Fibroblast of upper back skin (primary cell): Measurements from ENCODE around the gene TECRL.

Source experiments
- DNase-seq: peaks from one replicate; pipeline ENCODE4 v3.0.0-alpha.2; 2013

The TECRL gene, protein sequence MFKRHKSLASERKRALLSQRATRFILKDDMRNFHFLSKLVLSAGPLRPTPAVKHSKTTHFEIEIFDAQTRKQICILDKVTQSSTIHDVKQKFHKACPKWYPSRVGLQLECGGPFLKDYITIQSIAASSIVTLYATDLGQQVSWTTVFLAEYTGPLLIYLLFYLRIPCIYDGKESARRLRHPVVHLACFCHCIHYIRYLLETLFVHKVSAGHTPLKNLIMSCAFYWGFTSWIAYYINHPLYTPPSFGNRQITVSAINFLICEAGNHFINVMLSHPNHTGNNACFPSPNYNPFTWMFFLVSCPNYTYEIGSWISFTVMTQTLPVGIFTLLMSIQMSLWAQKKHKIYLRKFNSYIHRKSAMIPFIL

DNA sequence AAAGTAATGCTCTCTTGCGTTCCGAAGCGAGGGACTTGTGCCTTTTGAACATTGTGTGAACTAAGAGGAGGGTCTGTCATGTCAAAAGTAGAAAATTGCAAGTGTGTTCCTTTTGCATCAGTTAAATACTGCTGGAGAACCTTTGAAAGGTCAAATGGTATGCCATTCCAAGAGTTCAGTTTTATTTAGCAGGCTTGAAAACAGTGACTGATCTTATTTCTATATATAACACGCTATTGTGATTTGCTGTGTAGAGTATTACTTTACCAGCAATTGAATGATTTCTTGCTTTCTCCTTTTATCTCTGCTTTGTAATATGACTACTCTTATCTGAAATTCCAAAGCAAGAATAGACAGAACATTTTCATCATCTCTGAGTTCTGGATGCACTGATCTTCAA, at the start of gene TECRL:
TECRL (minus strand) TSS at position 151 of the 400 bp plus-strand sequence; CDS start at position 52, 99 bp downstream.
- no peak for DNase-seq

DNA sequence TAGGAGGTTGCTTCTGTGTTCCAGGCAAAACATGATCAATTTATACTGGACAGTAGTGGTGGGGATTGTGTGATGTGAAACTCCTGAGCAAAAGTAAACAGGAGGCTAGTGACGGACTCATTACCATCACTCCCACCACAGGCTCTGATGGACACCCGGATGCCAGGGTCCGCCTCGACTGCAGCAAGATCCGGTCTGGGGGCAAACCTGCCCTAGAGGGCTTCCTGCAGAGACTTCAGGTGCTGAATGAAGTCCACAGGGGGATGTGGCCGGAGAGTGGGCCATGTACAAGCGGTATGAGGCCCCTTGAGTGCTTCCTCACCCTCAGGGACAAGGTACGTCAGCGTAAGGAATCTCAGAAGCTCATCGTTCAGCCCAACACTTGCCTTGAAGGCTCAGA, 23.4 kb upstream of the TECRL start:
- DNase-seq, result no peak

DNA sequence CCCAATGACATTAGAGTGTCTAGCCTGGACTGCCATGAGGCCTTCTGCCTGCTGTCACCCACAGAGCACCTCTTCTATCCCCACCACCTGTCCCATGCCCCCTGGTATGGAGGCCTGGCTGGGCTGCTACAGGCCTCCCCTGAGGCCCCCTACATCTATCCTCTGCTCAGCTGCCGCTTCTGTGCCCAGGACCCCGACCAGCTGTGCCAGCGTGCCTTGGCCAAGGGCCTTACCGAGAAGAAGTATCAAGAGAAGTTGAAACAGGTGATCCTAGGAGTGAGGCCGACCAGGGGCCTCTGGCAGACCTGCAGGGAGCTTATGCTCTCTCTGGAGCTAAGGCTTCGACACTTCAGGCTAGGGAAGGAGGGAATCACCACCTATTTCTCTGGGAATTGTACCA, 21.7 kb upstream of the TECRL start:
- no peak for DNase-seq

DNA sequence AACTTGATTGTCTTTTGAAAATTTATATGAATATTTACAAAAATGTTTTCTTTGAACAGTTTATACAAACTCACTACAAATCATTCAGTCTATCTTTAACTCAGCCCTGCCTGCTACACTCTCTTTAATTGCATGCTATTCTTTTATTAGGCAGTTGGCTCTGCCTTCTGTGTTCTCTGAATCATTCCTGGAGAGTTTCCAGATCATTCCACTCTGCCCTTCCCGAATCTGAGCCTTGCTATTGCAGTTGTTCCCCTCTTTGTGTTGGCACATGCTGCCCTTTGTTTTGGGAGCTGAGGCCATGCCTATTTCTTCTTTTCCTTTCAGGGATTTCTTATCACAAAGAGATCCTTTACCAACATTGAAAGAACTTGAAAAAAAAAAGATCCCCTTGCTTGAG, 8.7 kb upstream of the TECRL start:
- peak; percentile 0 for DNase-seq

DNA sequence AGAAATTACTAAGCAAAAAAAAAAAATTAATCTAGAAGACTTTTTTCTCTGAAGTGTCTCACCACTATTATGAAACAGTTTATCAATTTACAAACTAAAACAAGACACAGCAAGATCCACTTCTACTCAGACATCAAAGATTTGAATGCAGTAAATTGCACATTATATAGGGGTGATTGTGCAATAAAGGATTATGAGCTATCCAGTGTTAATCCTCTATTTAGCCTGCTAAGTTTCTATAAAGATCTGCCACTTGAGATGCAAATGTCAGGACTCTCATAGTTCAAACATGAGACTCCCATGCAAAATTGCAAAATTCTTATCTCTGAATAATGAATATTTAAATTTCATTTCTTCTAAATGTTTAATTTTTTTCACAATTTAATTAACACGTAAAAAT, 2.2 kb downstream of the TECRL start:
- no peak for DNase-seq

DNA sequence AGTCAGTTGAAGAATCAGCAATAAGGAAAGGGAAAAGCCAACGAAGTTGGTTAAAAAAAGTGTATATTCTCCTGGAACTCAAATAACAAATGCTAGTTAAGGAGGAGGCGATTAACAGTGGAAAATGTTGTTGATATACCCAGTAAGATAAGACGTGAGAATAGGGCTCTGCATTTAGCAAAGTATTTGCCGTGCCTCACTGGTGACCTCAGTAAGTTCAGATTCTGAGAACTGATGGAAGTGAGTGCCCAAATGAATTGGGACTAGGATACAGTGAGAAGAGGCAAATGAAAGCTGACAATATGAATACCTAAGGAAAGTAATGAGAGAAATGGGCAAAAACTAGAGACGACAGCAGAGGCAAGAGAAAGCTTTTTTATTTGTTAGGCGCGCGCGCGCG, 3.5 kb downstream of the TECRL start:
- DNase-seq, result no peak

- DNase-seq, result no peak
Measured at GRCh38 chr4:64402684-64403083, 6.6 kb downstream of the TECRL start.

- DNase-seq, result no peak
Measured at GRCh38 chr4:64399313-64400109, 9.7 kb downstream of the TECRL start.

GRCh38 chr4:64394469-64394868, 14.8 kb downstream of the TECRL start:
- no peak for DNase-seq

- no peak for DNase-seq
Measured at GRCh38 chr4:64388252-64388651, 21.0 kb downstream of the TECRL start.

GRCh38 chr4:64385220-64385619, 24.0 kb downstream of the TECRL start:
- DNase-seq, result no peak

DNA sequence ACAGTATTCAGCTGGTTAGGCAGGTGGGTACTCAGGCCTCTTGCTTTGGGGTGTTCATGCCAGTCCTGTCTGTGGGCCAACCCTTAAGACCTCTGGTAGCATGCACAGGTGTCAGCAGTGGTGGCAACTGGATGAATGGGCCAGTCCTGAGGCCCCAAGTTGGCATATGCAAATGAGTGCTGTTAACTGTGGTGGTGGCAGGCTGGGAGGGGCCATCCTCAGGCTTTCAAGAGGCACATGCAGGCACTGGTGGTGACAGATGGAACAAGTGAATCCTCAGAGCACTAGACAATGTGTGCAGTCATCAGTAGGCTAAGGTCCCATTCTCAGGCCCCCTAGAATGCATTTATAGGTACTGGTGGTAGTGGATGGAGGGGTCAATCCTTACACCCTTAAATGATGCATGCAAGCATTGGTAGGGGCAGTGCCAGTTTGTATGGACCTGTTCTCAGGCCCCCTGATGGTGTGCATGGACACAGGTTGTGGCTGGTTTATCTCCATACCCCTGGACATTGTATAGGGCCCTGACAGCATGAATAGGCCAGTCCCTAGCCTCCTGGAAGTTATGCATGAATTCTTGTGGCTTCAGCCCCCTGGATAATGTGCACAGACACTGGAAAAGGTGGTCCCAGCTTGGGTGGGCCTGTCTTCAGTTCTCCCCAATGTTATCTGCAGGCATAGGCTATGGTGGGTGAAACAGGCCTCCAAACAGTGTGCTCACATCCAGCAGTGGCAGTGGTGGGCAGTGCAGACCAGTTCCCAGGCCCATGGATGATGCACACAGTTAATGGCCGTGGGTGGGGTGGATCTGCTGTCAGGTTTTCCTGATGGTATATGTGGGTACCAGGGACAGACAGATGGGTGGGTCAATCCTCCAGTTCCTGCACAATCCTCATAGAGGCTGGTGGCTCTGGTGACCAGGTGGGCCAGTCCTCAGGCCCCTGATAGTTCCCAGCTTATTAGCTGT, 24.7 kb downstream of the TECRL start:
- no peak for DNase-seq

DNA sequence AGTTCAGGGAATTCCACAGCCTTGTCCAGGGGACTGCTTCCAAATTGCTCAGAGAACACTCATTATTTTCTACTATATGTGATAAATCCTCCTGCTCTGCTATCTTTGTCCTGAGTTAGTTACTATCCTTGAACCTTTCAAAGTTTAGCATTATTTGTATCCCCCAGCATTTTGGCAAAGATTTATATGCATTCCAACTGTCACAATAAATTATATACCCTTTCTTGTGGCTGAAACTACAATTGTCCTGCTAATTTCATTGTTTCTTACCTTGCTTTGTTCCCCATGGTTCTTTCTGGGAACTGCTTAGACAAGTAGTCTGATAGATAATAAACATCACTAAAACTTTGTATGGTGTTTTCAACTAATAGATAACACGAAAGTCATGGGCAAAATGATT, 40.5 kb downstream of the TECRL start:
- DNase-seq, result no peak

DNA sequence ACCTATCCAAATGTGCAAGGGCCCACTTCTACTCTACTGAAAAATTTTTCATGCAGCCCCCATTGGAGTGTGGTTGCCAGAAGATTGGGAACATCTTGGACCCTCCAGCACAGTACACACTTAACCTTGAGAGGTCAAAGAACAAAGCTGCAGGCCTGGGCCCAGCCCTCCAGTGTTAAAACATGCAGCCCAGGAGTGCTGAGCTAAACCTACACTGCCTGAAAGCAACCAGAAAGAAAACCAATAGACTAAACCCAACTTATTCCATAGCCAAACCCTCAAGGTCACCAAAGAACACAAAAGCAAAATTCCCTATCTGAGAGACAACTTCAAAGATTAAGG, 47.9 kb downstream of the TECRL start:
- DNase-seq, result no peak

DNA sequence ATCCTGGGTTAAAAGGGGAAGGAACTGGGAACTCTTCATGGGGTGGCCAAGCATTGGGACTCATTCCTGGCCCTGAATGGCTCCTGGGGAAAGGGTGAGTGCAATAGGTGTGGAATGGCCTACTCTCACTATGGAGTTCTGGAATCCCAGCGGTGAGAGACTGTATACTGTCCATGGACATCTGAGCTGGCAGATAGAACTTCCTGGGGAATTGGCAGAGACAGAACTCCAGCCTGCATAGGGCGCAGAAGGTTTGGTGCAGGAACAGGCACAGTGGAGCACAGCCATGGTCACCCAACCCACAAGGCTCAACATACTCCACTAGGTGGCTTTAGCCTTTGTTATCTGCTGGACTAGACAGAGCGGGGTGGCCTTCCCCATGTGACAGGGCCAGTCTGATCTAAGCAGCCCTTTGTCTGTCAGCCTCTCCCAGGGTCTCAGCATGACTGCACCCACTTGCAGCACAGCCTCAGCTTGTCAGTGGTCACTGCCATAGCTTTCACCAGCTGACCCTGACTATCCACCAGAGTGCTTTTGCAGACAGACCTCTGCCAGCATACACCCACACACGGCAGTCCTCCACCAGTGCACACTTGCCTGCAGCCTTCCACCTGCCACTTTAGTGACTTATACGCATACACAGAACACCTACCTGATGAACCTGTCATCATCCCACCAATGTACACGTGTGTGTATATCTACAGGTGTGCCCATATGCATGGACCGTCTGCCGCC, 48.4 kb downstream of the TECRL start:
- no peak for DNase-seq

GRCh38 chr4:64359489-64359888, 49.8 kb downstream of the TECRL start:
- DNase-seq, result no peak

DNA sequence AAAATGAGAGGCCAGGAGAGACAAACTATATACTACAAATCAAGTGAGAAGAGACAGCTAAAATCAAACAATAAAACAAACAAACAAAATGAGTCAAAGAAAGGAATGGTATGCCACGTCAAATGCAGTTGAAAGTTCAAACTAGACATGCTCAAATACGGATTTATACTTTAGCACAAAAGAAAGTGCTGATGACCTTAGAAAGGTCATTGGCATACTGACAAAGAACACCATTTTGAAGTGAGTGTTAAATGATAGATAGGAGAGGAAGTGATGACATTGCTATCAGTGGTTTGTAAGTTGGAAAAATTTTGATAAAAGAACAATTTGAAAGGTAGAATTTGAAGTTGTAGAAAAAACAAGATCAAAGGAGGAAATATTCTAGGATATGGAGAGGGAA, 55.3 kb downstream of the TECRL start:
- DNase-seq, result no peak

- no peak for DNase-seq
Measured at GRCh38 chr4:64341711-64342110, 67.5 kb downstream of the TECRL start.

DNA sequence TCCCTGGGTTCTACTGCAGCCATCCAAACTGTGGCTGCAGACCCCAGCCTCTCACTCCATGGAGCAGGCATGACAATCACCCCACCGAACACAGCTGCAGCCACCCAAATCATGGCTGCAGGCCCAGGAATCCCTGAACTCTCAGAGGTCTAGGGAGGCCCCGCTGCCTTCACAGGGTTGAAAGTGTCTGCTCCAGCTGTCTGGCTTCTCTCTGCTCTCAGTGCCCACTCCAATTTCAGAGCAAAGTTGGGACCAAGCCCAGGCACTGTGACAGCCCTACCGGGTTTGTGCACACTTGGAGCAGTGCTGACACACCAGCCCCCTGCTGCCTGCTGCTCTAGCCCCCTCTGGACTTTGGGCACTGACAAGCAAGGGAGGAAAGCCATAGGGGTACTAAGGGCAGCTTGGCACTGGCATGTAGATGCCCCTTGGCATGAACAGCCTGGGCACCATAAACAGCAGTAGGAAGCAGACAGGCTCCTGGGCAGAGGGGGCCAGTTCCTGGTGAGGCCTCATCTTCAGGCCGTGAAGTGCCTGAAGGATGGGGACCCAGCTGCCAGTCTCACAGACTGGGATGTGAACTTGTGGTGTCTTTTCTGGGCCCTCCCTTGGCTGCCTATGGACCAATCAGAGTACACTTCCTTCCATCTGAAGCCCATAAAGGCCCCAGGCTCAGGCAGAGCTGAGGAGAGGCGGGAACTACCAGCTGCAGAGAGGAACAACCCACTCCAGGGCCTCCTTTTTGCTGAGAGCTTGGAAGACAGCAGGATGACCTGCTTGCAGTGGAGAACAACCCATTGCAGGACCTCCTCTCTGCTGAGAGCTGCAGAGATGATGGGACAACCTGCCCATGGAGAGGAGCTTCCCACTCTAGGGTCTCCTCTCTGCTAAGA, 68.8 kb downstream of the TECRL start:
- no peak for DNase-seq

GRCh38 chr4:64334964-64335363, 74.3 kb downstream of the TECRL start:
- DNase-seq, result no peak

- no peak for DNase-seq
Measured at GRCh38 chr4:64330143-64330542, 79.1 kb downstream of the TECRL start.

GRCh38 chr4:64327237-64327636, 82.0 kb downstream of the TECRL start:
- no peak for DNase-seq
